Hematopoietic multipotent progenitor cell treated with erythropoietin and hydrocortisone succinate and interleukin-3 and kit ligand, for 8 days (in vitro differentiated cells): Measurements from ENCODE around the gene ST3GAL4.
"Not testable (repeated sequence)": the region's sequence is repeated elsewhere in the genome, so short reads cannot be mapped to it uniquely, and the experiment has no call there.

Source experiments
- DNase-seq: peaks from one replicate; pipeline ENCODE4 v3.0.0-alpha.2; 2015

The ST3GAL4 gene, protein sequence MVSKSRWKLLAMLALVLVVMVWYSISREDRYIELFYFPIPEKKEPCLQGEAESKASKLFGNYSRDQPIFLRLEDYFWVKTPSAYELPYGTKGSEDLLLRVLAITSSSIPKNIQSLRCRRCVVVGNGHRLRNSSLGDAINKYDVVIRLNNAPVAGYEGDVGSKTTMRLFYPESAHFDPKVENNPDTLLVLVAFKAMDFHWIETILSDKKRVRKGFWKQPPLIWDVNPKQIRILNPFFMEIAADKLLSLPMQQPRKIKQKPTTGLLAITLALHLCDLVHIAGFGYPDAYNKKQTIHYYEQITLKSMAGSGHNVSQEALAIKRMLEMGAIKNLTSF

DNA sequence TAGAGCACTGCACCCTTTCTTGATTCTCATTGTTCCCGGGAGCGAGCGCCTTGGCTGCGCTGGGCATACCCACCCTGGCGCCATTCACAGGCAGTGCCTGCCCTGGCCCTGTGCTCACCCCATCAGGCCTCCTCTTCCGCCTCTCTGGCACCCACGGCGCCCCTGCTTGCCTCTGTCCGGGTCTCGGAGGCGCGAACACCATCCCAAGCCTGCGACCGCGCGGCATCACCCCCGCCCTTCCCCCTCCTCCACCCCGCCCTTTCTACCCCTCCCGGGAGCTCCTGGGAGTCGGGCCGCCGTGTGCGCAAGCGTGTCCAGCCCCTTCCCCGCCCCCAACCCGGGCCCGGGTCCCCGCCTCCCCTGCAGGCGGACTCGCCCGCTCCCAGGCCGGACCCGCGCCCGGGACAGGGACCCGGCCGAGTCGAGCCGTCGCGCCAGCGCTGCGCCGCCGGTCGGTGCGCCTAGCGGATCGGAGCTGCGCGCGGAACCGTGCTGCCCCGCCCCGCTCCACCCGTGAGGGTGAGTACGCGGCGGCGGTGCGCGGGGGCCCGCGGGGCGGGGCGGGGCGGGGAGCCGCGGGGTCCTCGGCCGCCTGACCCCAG is at the start of gene ST3GAL4:
TSS of gene ST3GAL4 (plus strand) at position 363 of the 602 bp plus-strand sequence. CDS start 50,470 bp downstream, outside the sequence.
- DNase-seq, result peak; percentile 55

GRCh38 chr11:126305699-126306098 is 49.8 kb upstream of the ST3GAL4 start:
- DNase-seq, result no peak

- DNase-seq, result peak; percentile 69
Observed at GRCh38 chr11:126307706-126308105, 47.8 kb upstream of the ST3GAL4 start.

GRCh38 chr11:126308271-126308671 is 47.2 kb upstream of the ST3GAL4 start:
- no peak for DNase-seq

DNA sequence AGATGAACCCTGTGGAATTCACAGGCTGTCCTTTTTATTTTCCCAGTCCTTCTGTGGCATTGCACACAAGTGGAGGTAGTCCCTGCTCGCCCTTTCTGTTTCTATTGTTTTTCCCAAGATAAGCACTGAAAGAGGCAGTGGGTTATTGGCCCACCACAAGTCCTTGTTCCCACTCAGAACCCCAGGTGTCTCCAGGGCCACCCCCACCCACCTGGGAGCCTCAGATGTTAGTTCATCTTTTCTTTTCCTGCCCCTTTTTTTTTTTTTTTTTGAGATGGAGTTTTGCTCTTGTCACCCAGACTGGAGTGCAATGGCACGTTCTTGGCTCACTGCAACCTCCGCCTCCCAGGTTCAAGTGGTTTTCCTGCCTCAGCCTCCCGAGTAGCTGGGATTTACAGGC is 46.7 kb upstream of the ST3GAL4 start:
- DNase-seq, result not testable (repeated sequence)

- DNase-seq, result peak; percentile 79
Observed at GRCh38 chr11:126310200-126310991, 45.1 kb upstream of the ST3GAL4 start.

GRCh38 chr11:126310992-126311310 is 44.5 kb upstream of the ST3GAL4 start:
- no peak for DNase-seq

GRCh38 chr11:126311401-126312291 is 43.8 kb upstream of the ST3GAL4 start:
- DNase-seq, result peak; percentile 26

DNA sequence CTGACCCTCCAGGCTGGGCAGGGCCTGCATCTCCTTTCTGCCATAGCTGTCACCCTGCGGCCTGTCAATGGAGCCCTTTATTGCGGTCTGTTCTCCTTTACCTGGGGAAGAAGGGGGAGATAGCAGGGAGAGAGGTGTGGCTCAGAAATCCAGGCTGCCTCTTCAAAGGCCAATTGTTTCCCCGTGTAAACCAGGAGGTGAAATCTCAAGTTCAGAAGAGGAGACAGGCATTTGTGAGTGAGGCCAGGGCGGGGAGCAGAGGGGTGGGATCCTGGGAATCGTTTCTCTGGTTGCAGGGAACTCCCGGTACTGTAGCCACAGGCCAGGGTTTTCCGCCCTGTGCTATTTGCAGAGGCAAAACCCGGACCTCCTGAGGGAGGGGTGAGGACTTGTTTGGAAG is 42.5 kb upstream of the ST3GAL4 start:
- no peak for DNase-seq

DNA sequence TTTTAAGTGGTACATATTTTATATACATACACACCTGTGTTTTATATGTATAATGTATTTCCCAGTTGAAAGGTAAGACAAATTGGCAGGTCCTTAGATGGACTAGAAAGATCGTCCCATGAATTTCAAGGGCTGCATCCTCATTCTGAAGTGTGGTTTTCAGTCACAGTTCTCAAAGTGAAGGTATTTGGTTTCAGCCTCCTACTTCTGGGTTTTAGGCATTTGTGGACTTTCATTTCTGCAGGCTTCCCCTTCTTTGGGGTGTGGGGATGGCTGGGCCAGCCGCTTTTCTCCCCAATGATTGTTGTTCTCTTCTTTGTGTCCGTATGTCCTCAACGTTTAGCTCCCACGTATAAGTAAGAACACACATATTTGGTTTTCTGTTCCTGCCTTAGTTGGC is 41.7 kb upstream of the ST3GAL4 start:
- DNase-seq, result no peak

DNA sequence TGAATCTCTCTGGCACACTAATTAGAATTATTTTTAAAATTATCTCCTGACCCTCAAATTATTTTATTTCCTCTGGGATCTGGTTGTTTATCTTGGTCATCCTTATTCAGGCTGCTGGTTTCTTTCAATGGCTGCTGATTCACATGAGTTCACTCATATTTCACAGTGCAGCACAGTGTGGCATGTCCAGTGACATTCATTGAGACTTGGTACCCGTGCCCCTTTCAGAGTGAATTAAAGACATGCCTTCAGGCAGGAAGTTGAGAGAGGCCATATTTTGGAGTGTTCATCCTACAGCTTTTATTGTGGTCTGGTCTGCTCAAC is 38.1 kb upstream of the ST3GAL4 start:
- DNase-seq, result no peak

DNA sequence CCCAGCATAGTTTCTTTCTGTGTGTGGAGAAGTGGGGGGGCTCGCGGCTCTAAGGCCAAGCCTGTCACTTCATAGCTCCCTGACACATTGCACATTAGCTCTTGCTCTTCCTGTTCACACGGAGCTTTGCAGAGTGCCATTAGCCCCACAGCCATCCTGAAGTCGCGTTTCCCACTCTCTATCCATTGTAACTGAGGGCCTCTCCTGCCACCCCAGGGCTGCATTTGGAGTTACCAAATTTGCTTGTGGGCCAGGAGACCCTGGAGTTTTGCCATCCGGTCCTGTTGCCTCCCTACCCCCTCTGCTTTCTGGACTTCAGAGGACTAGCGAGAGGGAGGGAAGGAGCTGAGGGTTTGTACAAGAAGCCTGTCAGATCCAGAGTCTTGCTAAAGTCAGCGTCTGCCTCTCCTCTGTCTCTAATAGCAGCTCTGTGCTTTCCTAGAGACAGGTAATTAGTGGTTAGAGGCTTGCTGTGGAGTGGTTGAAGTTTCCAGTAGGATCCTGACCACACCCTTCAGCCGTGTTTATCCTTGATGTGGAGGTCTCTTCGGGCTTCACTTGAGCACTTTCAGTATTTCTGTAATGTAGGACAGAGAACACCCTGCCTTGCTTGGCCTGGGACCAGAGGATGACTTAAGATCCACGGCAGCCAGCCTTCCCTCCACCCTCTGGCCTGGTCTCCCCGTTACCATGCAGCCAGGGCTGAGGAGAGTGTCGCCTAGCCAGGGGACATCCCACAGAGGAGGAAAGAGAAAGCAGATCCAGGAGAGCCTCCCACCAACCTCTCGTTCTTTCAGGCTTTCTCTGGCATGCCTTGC is 37.5 kb upstream of the ST3GAL4 start:
- no peak for DNase-seq

DNA sequence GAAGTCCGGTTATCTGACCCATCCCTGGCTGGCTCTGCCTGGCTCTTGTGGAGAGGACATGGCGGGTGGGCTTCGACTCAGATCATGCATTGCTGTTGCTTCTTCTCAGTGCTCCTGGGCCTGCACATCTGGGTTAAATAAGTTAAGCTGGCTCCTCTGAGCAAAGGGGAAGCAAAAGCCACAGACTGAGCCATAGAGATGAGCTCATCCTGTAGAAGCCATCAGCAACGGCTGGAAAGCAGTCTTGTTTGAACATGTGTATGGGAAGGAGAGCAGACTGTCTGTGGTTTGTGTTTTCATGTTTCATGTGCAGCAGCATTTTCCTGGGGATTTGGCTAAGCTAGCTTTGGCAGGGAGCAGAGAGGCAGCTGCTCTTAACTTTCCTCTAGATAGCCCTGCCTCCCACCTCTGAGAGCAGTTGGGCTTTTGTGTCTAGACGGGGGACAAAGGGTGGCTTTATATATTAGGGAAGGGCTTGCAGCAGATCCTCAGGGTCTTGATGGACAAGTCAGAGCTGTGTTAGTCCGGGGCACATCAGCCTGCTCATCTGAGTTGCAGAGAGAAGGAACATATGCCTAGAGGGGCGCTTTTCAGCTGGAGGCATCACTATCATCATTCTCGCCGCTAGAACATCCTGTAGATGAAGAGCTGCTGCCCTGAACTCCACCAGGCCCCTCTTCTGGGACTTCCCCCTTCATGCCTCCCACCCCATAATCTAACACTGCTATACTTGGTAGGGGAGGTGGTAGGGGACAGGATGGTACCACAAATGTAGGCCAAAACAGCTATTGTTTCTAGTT is 36.7 kb upstream of the ST3GAL4 start:
- DNase-seq, result peak; percentile 21

GRCh38 chr11:126319374-126319740 is 36.1 kb upstream of the ST3GAL4 start:
- no peak for DNase-seq

GRCh38 chr11:126322996-126323395 is 32.5 kb upstream of the ST3GAL4 start:
- DNase-seq, result no peak

GRCh38 chr11:126327281-126328000 is 28.0 kb upstream of the ST3GAL4 start:
- no peak for DNase-seq

- DNase-seq, result no peak
Observed at GRCh38 chr11:126328001-126328390, 27.5 kb upstream of the ST3GAL4 start.

GRCh38 chr11:126328444-126328843 is 27.0 kb upstream of the ST3GAL4 start:
- DNase-seq, result no peak

DNA sequence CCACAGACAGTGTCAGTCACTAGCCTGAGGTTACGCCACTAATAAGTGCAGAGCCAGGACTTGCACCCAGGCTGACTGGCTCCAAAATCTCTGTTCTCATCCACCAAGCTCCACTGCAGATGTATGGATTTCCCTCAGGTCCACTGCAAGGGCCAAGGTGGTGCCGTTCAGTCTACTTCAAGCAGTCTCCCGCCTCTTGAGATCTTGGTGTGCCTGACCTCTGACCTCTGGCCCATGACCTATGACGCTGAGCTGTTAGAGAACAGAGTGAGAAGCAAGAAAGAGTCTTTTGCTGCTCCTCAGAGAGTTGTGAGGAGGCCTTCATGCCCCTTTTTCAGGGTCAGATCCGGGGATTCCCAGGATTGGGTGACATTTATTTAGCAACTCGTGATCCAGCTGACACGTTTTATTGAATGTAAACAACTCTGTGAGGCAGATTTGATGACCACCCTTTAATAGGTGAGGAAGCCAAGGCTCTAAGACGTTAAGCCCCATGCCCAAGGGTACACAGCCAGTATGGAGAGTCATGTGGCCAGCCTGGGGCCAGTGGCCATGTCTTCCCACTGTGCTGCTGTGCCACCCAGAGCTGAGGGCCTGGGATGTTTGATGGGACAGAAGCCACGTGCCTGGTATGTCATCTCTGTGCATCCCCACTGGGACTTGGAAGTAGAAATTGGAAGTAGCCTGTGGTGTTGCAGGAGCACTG is 26.4 kb upstream of the ST3GAL4 start:
- DNase-seq, result no peak

DNA sequence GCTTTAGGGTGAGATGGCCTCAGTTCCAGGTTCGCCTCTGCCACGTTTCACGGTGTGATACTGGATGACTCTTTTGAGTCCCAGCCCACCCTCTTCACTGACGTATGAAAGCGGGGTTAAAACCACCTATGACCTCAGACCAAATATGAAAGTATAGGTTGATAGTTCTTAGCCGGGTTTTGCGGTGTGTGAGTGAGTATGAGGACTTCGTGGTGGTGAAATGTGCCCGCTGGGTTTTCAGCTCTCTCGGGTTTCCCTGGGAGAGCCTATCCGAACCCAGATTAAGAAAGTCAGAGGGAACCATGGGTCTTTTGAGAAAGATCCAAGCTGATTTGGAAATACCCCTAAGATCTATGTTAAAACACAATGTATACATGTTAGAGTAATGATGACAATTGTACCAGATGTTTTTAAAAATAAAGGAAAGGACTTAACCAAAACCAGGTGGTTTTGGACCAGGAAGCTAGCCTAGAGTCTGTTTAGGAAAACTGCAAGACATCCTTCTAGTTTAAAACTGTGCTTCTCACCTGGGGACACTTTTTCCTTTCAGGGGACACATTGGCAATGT is 25.8 kb upstream of the ST3GAL4 start:
- DNase-seq, result no peak
